Gastroesophageal sphincter (tissue), 4 donors: ENCODE measurements around the gene CNOT8. TPM values are rescaled to one million over a fixed set of nuclear protein-coding genes. Genes with fewer than 3 reads are reported as not detected.

Experiments
- ATAC-seq: fragments of 150-250 bp; one replicate; pipeline ENCODE4 v1.9.1; 2016; ENCODE audit warnings: mild to moderate bottlenecking, moderate library complexity
- H3K27ac ChIP-seq, 4 donors: fragments of 200-600 bp; sonication (generic) in 3 of 4; 1 replicate in 3 of 4; 2 replicates in 1 of 4; pipeline ENCODE4 v1.5.1; 2016 to 2019
- H3K27me3 ChIP-seq: fragments of 200-600 bp; sonication (generic); one replicate; pipeline ENCODE4 v1.5.1; 2019
- H3K36me3 ChIP-seq, 2 donors: fragments of 200-600 bp; sonication (generic); one replicate each; pipeline ENCODE4 v1.5.1; 2019; ENCODE audit warnings: control low read depth in 1 of 2
- H3K4me1 ChIP-seq, 3 donors: fragments of 200-600 bp; sonication (generic); 1 replicate in 2 of 3; 2 replicates in 1 of 3; pipeline ENCODE4 v1.5.1; 2016 to 2019; ENCODE audit warnings: control low read depth in 2 of 3
- H3K4me3 ChIP-seq, 2 donors: fragments of 200-600 bp; sonication (generic); one replicate each; pipeline ENCODE4 v1.5.1; 2019; ENCODE audit warnings: mild to moderate bottlenecking in 1 of 2, moderate library complexity in 1 of 2
- H3K9me3 ChIP-seq, 3 donors: fragments of 200-600 bp; sonication (generic); one replicate each; pipeline ENCODE4 v1.5.1; 2017 to 2019; ENCODE audit warnings: control low read depth in 2 of 3
- CTCF ChIP-seq, 4 experiments: fragments of 200-600 bp in 2 of 4; fragments of 450-650 bp in 2 of 4; sonication (generic) in 1 of 4; IDR thresholded peaks; one replicate each; pipeline ENCODE4 v1.5.1; 2017 to 2019; ENCODE audit warnings: antibody characterized with exemption in 4 of 4, mild to moderate bottlenecking in 2 of 4, moderate library complexity in 2 of 4
- EP300 ChIP-seq: sonication (generic); formaldehyde crosslinking; IDR thresholded peaks from one replicate; pipeline ENCODE4 v1.6.1; 2017; ENCODE audit warnings: antibody characterized with exemption, mild to moderate bottlenecking
- POLR2A ChIP-seq, 2 donors: fragments of 450-650 bp; IDR thresholded peaks; one replicate each; pipeline ENCODE4 v1.6.1; 2017; ENCODE audit warnings: antibody characterized with exemption in 2 of 2, mild to moderate bottlenecking in 2 of 2, moderate library complexity in 1 of 2
- POLR2AphosphoS5 ChIP-seq: sonication (generic); formaldehyde crosslinking; IDR thresholded peaks from one replicate; pipeline ENCODE4 v1.6.1; 2017; ENCODE audit warnings: antibody characterized with exemption
- WGBS, 2 donors: methylation state at CpG; one replicate each; pipeline ENCODE4 v1.1.5; 2018; ENCODE audit warnings: low coverage in 1 of 2; 5-methylcytosine and 5-hydroxymethylcytosine counted together
- total RNA-seq, 4 donors: library from RNA; depleted of rRNA; stranded (reverse); fragments of >200 nt; gene quantifications; one replicate each; pipeline ENCODE4 v1.1.0, GENCODE V29; 2016

Gene CNOT8
- total RNA-seq, 4 donors from 2014 or later, result 53.6 to 71.5 (median 61.5) TPM

DNA sequence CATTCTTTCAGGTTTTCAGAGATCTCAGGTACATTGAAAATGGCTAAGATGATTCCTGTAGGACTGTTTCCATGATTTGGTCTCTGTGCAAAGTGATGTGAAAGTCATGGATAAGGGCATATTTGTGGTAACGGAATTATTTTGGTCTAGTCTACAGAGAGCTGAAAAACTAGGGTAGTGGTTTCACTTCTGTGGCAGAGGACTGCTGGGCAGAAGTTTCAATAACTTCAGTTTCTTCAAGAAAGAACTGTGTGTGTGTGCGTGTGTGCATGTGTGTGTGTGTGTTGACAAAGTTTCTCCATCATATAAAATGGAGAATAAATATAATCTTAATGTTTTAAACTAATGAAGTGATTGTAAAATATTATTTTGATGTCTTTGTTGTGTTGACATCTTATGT lies 4.3 kb downstream of the CNOT8 start:
- Histone ChIP-seq H3K27me3 (no peaks in the 10 kb centered on the region), H3K36me3 (peaks cover 0 to 44% of the 10 kb centered on the region in 2 donors), H3K27ac (no peak overlapping the region), H3K9me3 (no peaks in the 10 kb centered on the region), H3K4me1 (peaks cover 0 to 61% (median 20%) of the 10 kb centered on the region in 3 donors), H3K4me3 (no peak overlapping the region)
- 70 to 83% methylated on average over 2 of the region's 2 CpGs for WGBS, 2 donors
- TF ChIP-seq CTCF (IDR thresholded peaks at IDR 0.05) (no peak), EP300 (no peak), POLR2AphosphoS5 (no peak), POLR2A (IDR thresholded peaks at IDR 0.05) (no peak)
- no peak for ATAC-seq

GRCh38 chr5:154863291-154864080 lies 5.1 kb downstream of the CNOT8 start:
- 80 to 91% methylated on average over 7 of the region's 7 CpGs for WGBS, 2 donors
- ATAC-seq, result no peak

GRCh38 chr5:154865466-154866184 lies 7.2 kb downstream of the CNOT8 start:
- ATAC-seq, result no peak

More at GRCh38 chr5:154863291-154864080, 5.1 kb downstream of the CNOT8 start:
- no peaks in the 10 kb centered on the region for H3K9me3 ChIP-seq
- peaks cover 0 to 52% of the 10 kb centered on the region in 2 donors for H3K36me3 ChIP-seq
- no peak for TF ChIP-seq EP300
- no peak for TF ChIP-seq POLR2A (IDR thresholded peaks at IDR 0.05)
- no peak for TF ChIP-seq CTCF (IDR thresholded peaks at IDR 0.05)
- TF ChIP-seq POLR2AphosphoS5, result no peak
- no peak overlapping the region for H3K27ac ChIP-seq
- H3K4me3 ChIP-seq, result no peak overlapping the region
- H3K4me1 ChIP-seq, result peaks cover 0 to 61% (median 20%) of the 10 kb centered on the region in 3 donors
- no peaks in the 10 kb centered on the region for H3K27me3 ChIP-seq

DNA sequence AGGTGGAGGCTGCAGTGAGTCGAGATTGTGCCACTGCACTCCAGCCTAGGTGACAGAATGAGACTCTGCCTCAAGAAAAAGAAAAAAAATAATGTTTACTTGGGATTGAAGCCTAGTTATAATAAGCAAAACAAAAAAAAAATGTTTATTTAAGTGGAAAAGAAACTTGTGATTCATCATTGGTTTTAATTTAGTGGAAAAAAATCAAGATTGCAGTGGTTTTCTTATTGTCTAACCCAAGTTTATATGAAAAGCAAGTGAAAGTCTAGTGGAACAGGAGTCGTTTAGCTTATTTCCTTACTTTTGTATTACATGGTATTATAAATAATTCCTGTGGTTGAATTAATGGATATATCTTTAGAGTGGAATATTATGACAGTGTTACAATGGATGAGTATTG lies 8.4 kb downstream of the CNOT8 start:
- Histone ChIP-seq H3K27me3 (no peaks in the 10 kb centered on the region), H3K27ac (peak overlapping the region in 1 of 4 donors; percentile 4), H3K9me3 (no peaks in the 10 kb centered on the region), H3K36me3 (peaks cover 0 to 73% of the 10 kb centered on the region in 2 donors), H3K4me1 (peaks cover 0 to 33% (median 0%) of the 10 kb centered on the region in 3 donors), H3K4me3 (no peak overlapping the region)
- 63 to 81% methylated on average over 2 of the region's 2 CpGs for WGBS, 2 donors
- no peak for TF ChIP-seq CTCF (IDR thresholded peaks at IDR 0.05)
- no peak for TF ChIP-seq EP300
- TF ChIP-seq POLR2A (IDR thresholded peaks at IDR 0.05), result no peak
- TF ChIP-seq POLR2AphosphoS5, result no peak
- no peak for ATAC-seq

More at GRCh38 chr5:154865466-154866184, 7.2 kb downstream of the CNOT8 start:
- TF ChIP-seq POLR2A (IDR thresholded peaks at IDR 0.05) (no peak), CTCF (IDR thresholded peaks at IDR 0.05) (no peak), EP300 (no peak), POLR2AphosphoS5 (no peak)
- peaks cover 0 to 45% (median 11%) of the 10 kb centered on the region in 3 donors for H3K4me1 ChIP-seq
- H3K4me3 ChIP-seq, result no peak overlapping the region
- H3K9me3 ChIP-seq, result no peaks in the 10 kb centered on the region
- 35 to 55% methylated on average over 5 of the region's 5 CpGs for WGBS, 2 donors
- H3K27me3 ChIP-seq, result no peaks in the 10 kb centered on the region
- H3K27ac ChIP-seq, result peak overlapping the region in 1 of 4 donors; percentile 4
- peaks cover 0 to 61% of the 10 kb centered on the region in 2 donors for H3K36me3 ChIP-seq
